ENCODE measurements around the gene HHAT. TPM values are rescaled to one million over a fixed set of nuclear protein-coding genes. Genes with fewer than 3 reads are reported as not detected.

HHAT gene
- polyA plus RNA-seq, 3 donors = 13.8 to 16.3 (median 15.2) TPM

DNA sequence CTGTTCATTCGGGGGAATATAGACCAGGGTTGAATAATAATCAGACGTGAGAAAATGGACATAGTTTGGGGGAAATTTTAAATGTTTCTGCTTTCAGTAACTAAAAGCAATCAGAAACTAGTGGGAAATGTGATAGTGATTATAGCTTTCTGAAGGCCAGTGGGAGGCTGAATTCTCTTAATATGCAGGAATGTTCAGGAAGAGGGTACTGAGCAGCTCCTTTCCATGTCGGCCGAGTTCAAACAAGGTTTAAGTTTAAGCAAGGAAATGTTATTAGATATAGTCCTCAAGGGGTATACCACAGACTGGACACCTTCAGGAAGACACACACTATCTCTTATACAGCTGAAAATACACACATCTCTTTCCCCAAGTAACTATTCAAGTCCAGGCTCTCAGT is 105.5 kb downstream of the HHAT start:
- DNase-seq (ENCODE audit: low read depth in 3 of 3, low spot score in 2 of 3) = no peak

DNA sequence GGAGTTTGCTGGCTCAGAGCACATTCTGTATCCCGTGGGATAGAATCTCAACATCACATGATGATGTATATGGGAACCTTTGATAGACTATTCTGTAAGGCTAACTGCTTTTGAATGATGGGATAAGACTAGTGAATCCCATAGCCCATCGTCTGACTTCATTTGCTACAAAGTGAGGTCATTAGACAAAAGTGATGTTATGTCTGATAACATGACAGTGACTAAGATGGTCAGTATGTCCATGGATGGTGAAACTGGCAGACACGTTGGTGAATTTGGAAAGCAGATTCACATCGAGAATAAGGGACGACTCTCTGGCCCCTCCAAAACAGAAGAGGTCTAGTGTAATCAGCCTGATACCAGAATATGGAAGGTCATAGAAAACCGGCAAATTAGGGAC is 108.4 kb downstream of the HHAT start:
- DNase-seq (ENCODE audit: low read depth in 3 of 3, low spot score in 2 of 3) = no peak

DNA sequence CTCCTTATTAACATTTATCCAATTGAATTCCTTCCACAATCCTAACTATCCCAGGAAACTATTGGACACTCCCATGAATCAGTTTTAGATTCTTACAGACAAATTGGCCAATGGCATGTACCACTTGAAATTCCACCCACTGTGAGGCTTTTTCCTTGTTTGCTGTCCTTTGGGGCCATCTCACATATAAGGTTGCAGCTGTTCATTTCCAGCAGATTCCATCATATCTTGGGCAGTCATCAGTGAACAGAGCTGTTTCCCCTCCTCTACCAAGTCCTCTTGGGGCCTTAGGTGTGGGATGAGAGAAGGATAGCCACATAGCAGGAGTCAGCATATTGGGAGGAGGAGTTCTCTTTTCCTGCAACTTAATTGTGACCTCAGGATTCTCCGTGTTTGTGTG is 109.1 kb downstream of the HHAT start:
- DNase-seq (ENCODE audit: low read depth in 3 of 3, low spot score in 2 of 3) = no peak

DNA sequence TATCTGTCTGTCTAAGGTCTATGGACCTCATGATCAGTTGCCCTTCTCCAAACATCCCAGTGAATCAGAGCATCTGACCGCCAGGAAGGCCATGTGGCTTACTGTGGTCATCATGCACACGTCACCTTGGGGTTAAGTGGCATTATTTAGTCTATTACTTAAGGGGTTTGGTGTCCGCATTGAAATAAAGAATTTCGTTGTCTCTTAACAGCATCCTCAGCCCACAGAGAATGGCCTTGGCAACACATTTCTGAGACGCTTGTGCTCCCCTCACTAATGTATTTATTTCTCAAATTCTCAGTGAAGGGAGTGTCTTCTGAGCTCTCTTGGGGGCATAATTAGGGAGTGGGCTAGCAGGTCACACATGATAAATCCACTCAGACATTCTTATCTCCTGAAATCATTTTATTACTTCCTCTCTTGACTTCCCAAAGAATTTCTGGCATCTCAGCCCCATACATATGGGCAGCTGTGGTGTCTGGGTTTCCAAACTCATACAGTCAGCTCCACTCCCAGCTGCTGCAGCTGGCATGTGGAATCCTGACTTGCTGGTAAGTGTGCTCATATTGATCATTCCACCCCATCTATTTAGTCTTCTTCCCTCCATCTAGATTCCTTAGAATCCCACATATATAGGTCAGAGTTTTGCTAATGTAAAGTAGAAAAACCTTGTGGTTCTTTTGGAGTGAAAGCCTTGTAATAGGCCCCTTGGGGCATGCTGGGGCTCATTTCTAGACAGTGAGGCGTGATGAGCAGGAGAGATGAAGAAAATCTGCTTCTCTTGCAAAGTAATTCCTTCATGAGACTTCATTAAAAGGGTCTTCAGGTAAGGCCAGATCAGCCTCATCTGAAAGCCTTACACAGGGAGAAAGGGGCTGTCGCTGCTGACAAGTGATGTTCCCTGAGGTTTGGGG is 110.5 kb downstream of the HHAT start:
- DNase-seq (ENCODE audit: low read depth in 3 of 3, low spot score in 2 of 3) = no peak

DNA sequence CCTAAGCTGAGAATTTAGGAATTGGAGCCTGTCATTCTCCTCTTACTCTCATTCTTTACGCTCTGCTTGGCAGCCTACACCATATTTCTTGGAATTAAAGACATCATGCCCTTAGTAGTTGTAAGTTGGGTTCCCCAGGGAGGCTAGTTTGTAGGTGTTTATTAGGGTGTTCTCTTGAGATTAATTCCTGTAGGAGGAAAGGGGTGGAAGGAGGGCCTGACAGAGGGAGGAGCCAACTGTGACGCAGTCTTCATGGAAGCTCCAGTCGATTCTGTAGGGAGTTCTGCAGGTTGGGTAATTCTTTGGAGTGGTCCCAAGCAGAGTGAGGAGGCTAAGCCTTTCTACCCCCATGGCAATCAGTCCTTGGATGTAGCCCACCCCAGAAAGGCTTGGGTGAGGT is 111.4 kb downstream of the HHAT start:
- DNase-seq (ENCODE audit: low read depth in 3 of 3, low spot score in 2 of 3) = no peak

DNA sequence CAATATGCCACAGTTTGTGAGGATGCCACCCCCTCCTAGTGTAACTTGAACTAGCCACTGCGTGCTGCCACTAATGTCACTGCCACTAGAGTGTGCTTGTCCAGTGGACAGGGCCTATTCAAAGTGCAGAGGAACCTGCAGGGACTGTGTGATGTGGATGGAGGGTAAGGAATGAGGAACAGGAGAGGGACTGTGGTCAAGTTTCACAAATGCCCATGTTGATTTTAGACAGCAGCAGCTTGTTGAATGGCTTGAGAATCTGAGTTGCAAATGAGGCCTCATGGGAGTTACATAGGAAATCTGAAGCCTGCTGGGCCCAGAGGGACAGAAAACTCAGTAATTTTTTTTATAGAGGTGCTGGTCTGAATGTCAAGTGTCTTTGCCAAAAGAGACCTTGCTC is 112.3 kb downstream of the HHAT start:
- no peak for DNase-seq (ENCODE audit: low read depth in 3 of 3, low spot score in 2 of 3)

DNA sequence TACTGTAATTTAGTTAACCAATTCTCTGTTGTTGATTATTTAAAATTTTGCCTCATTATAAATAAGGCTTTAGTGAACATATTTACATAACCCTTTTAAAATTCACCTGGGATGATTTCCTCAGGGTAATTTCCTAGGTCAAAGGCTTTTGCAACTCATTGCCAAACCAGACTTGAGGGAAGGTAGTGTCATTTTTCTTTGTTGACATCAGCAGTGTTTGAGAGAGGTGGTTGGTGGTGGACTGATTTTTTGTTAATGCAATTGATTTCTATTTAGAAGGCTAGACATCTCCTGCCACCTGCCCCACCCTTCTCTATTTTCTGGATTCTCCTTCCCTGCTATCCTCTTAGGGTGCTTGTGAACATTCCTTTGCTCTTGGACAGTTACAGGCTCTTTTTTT is 116.8 kb downstream of the HHAT start:
- DNase-seq (ENCODE audit: low read depth in 3 of 3, low spot score in 2 of 3) = no peak

DNA sequence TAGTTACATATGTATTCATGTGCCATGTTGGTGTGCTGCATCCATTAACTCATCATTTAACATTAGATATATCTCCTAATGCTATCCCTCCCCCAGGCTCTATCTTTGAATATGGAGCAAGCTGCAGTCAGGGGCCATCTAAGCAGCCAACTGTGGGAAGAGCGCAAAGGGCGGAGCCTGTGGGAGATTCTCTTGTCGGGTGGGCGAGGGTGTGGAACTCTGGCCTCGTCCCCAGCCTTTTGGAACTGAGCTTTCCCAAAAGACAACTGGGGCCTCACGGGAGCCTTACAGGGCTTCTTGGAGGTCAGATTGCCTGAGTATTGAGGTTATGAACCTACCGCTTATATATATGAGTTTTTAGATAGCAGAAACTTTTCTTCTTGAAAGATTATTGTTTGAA is 117.2 kb downstream of the HHAT start:
- DNase-seq (ENCODE audit: low read depth in 3 of 3, low spot score in 2 of 3) = no peak

DNA sequence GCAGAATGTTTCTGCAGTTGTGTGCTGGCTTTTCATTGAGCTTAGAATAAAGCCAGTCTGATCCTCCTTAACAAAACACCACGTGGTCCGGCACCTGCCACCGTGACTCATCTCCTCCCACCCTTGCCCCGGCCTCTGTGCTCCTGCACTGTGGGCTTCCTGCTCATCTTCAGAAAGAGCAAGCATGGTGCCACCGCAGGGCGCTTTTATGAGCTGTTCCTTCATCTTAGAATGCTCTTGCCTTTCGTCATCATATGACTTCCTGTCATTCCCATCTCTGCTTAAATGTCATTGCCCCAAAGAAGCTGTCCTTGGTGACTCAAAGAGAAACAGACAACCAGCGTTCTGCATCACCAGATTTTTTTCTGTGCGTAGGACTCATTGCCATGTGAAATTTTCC is 117.8 kb downstream of the HHAT start:
- DNase-seq (ENCODE audit: low read depth in 3 of 3, low spot score in 2 of 3) = no peak

DNA sequence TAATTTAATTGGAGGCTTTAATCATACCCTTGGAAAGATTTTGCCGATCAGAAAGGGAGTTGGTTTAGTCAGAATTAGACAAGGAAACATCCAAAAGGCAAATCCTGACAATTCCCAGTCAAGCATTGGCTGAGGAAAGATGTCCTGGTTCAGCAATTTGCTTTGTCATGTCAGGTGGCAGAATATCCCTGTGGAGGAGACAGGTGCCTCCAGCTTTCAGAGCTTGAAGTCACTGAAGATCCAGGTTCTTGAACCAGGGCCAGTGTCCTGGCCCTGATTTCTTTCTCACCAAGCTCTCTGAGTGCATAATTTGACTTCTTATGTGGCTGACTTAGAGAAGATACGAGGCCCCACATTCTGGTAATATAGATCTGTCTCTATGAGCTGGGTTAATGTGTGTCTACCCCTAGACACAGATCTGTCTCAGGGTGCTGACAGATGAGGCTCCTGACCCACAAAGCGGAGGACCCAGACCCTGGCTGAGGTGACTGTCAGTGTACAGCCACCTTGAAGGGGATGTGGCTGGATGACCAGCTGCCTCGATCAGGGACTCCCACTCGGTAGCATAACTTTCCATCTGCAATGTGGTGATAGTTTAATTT is 118.9 kb downstream of the HHAT start:
- DNase-seq (ENCODE audit: low read depth in 3 of 3, low spot score in 2 of 3) = no peak

DNA sequence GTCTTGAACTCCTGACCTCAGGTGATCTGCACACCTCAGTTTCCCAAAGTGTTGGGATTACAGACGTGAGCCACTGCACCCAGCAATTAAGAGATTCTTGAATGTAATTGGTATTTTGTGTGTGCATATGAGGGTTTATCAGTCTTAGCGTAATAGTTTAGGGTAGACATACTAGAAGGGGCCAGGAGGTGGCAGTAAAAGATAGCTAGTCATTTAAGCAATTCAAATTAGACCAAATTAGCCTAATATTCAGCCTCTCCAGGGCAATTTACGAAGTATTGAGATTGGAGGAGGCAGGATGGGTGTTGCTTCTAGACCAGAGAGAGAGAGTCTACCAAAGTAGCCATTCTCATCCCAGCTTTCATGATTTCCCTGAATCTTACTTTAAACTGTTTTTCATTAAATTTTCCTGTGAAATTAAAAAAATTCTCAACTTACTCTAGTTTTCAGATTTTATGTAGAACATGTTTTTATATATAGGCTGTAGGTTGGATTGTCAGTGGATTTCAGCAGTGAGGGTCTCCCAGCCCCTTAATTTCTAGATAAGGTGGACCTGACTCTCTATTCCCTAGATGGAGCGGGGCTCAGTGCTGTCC is 119.7 kb downstream of the HHAT start:
- peak in 1 of 3 donors; percentile 48 for DNase-seq (ENCODE audit: low read depth in 3 of 3, low spot score in 2 of 3)

DNA sequence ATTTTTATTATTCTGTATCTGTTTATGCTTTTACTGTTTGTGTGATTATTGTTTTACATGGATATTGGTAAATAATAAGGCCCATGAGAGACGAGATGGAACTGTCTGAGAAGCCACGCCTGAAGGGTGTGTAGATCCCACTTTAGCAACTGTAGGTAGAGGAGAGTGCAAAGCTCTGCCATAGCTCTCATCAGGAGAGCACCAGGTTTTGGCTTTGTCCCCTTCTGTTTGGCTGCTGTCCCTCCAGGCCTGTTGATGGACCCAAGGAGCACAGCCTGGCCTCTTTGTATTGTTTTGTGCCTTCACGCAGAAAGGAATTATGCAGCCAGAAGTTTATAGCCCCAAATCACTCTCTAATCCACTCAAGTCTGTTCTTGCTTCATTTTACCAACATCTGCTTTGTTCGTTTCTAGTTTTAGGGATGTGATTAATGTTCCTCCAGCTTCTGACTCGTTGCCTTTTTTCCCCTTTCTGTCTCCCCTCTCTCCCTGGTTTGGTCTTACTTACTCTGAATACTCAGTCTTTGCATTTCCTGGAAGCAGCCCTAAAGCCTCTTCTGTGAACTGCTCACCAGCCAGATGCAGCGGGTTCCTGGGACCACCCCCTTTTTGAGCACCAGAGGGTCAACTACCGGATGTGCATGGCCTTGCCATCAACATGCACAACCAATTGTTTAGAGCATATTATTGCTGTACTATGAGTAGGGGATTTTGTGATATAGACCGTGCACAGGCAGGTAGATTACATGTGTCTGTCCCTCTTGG is 127.3 kb downstream of the HHAT start:
- DNase-seq (ENCODE audit: low read depth in 3 of 3, low spot score in 2 of 3) = no peak

DNA sequence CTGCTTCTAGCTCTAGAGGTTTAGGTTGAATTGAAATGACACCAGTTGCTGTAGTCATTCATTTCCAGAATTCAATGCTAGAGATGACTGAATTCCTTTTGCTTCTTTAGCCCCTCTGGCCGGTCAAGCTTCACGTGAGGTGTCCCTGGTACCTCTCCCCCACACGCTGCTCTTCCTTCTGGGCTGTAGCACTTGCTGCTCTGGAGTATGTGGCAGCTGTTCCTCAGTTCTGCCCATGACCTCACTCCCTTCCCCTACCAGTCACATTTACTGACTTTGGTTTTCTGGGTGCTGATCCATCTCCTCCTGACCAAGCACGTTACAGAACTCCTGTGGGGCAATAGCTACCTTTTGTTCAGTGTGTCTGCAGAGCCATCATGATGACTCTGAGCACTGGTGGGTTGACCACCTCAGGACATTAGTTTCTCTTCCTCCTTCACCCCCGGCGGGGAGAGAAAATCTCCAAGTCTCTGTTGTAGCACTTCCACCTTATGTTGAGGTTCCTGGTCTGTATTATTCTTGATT is 128.1 kb downstream of the HHAT start:
- DNase-seq (ENCODE audit: low read depth in 3 of 3, low spot score in 2 of 3) = no peak

DNA sequence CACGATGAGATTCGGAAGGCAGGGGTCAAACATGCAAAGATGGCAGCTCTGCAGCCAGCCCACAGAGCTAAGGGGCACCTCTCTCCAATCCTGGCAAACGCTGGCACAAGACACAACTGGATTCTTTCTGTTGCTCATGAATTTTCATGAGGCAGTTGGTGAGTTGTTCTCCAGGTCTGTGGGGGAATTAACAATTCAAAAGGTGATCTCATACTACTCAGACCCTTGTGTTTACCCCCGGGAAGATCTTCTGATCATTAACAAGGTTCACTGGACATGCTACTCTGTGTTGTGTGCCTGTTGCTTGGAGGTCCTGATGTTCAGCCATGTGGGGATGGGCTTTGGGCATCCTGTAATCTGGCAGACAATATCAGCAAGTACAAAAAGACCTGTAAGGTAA is 128.9 kb downstream of the HHAT start:
- DNase-seq (ENCODE audit: low read depth in 3 of 3, low spot score in 2 of 3) = no peak

DNA sequence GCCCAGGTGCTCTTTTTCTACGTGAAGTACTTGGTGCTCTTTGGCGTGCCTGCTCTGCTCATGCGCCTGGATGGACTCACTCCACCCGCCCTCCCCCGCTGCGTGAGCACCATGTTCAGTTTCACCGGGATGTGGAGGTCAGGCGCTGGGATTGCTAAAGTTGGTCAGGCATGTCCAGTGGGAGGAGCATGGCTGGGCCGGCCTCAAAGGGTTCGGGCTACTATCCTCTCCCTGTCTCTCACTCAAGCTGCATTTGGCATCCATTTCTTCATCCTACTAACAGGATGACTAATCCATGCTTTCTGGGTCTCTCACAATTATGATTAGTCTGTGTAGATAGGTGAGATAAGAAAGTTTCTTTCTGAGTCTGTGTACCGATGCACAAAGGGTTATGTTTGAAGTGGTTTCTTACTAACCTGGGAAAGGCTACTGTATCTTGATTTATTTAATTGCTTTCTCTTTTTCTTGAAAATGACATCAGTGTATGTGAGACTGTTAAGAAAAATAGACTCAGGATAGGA is 135.9 kb downstream of the HHAT start:
- no peak for DNase-seq (ENCODE audit: low read depth in 3 of 3, low spot score in 2 of 3)

DNA sequence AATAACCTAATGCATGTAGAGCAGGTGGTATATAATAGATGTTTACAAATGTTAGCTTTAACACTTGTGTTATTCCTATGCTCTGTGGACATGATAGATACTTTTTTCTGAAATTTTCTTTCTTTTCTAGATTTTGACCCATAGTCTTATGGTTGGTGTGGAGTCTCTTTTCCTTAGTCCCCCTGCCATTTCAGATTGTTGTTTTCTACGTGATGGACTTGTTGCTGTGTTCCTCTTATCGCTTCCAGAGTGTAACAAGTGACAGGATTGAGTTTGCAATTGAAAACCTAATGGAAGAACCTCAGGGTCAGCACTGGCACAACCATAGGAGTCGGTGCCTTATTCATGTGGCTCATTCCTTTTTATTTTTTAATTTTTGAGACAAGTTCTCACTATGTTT is 136.4 kb downstream of the HHAT start:
- DNase-seq (ENCODE audit: low read depth in 3 of 3, low spot score in 2 of 3) = no peak

DNA sequence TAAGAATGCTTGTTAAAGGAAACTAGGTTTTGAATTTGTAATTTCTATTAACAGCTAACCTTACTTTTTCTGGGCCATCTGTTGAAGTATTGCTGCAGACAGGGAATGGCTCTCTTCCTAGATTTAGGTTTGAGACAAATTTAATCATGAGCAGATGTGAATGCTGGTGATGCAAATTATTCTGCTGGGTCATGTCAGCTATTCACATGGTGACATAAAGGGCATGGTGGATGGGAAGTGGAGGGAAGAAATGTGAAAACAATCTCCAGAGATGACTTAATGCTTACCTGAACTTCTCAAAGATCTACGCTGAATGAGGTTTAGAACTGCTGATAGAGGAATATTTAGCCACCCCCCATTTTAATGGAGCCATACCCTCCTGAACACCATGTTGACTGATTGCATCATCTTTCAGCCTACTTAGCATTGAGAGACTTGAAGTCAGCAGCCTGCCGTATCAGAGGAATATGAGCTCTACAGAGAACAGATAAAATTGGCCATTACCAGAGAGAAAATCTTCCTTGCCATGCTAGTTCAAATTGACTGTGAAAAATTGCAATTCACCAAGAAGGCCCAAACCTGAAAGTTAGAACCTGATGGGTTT is 138.8 kb downstream of the HHAT start:
- DNase-seq (ENCODE audit: low read depth in 3 of 3, low spot score in 2 of 3) = no peak

DNA sequence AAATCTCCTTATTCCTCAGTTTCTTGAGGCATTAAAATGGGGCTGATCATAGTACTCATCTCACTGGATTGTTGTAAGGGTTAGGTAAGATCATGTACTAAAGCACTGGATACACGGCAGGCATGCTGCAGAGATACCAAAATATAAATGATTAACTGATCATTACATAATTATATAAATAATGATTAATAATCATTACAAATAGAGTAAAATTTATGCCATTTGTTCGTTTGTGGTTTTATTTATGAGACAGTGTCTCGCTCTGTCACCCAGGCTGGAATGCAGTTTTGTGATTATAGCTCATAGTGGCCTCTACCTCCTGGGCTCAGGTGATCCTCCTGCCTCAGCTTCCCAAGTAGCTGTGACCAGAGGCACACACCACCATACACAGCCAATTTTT is 140.7 kb downstream of the HHAT start:
- no peak for DNase-seq (ENCODE audit: low read depth in 3 of 3, low spot score in 2 of 3)

DNA sequence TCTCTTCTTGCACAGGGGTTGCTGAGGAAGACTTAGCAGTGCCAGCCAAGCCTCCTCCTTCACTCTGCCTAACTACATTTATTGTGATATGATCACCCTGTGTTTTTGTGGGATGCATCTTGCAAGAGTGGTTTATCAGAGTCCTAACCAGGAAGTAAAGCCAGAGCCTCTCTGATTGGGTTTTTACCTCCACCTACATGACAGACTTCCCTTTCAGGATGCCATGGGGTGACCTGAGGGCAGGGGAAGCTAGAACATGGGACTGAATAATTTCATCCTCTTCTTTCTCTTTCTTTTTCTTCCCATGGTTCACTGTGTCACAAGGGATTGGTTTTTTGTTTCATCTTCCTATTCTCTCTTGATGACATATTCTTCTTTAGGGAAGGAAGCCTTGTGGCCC is 146.6 kb downstream of the HHAT start:
- no peak for DNase-seq (ENCODE audit: low read depth in 3 of 3, low spot score in 2 of 3)

DNA sequence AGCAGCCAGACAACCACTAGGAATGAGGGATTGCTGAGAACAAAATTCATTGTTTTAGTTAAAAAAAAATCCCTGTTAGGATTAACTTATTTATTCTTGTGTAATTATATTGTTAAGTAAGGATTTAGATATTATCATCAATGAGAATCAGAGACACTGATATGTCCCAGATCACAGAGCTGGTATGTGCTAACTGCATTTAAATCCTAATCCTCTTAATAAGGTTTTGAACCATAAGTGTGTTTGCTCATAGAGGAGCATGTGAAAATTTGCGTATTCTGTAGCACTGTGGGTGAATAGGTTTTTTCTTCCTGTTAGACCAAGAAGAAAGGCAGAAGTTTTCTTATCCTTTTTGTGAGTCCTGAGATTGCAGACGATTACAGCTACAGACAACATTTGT is 147.1 kb downstream of the HHAT start:
- no peak for DNase-seq (ENCODE audit: low read depth in 3 of 3, low spot score in 2 of 3)

Data from right renal cortex interstitium (tissue), 3 donors.